K562 (cell line): ENCODE measurements around the gene PALLD. TPM values are rescaled to one million over a fixed set of nuclear protein-coding genes. Genes with fewer than 3 reads are reported as not detected.

Source experiments
- ATAC-seq: fragments of 200-7000 bp; cut with Tn5 transposase; 3 replicates; pipeline ENCODE4 v1.9.1; 2020; ENCODE audit warnings: moderate library complexity
- BruUV-seq: library from RNA; stranded (reverse); fragments of 400-500 nt; replicated peaks from 2 replicates; lab custom pipeline; 2021; lab: Mats Ljungman, UMichigan
- CTCF ChIA-PET: fragments of 300-600 bp; formaldehyde crosslinking; extraction: SDS; loops from one replicate; lab custom pipeline; 2021; ENCODE audit warnings: low intra/inter-chr PET ratio; lab: Yijun Ruan, JAX
- POLR2A ChIA-PET: fragments of 300-600, 350-650 bp; sonication (Branson Sonifier 250); formaldehyde crosslinking; extraction: SDS; loops from one replicate; lab custom pipeline; 2021; ENCODE audit warnings: antibody characterized with exemption, inconsistent platforms; lab: Yijun Ruan, JAX
- DNase-seq, 4 experiments: peaks; one replicate each; pipeline versions ENCODE4 v3.0.0 to v3.0.0-alpha.2; 2011 to 2018; ENCODE audit warnings: low spot score in 3 of 4, mixed read lengths in 3 of 4; ENCODE audit errors: extremely low read depth in 1 of 4
- FAIRE-seq: peaks from 2 replicates; lab custom pipeline; 2011; peaks lifted over from hg19 to GRCh38; lab: Jason Lieb, UNC
- H2AFZ ChIP-seq: 2 replicates; pipeline ENCODE4 v1.6.0; 2011; ENCODE audit warnings: low read depth, low read length, control low read depth, inconsistent platforms
- H3K27ac ChIP-seq: fragments of 200-600 bp; 3 replicates; pipeline ENCODE4 v1.8.0; 2011; ENCODE audit warnings: low read depth, mild to moderate bottlenecking, control low read depth, inconsistent platforms, low read length, moderate library complexity, mixed read lengths; ENCODE audit errors: extremely low read depth
- H3K27me3 ChIP-seq, 2 experiments: fragments of 300-600 bp in 1 of 2; 2 replicates in 1 of 2; 3 replicates in 1 of 2; pipeline versions ENCODE4 v1.6.0 to v1.8.0; 2011; ENCODE audit warnings: inconsistent platforms in 2 of 2, low read length in 2 of 2, mild to moderate bottlenecking in 1 of 2, mixed read lengths in 1 of 2, moderate library complexity in 1 of 2; ENCODE audit not compliant: control insufficient read depth in 2 of 2, insufficient read depth in 2 of 2
- H3K36me3 ChIP-seq: fragments of 300-600 bp; 3 replicates; pipeline ENCODE4 v1.8.0; 2011; ENCODE audit warnings: mild to moderate bottlenecking, low read length, inconsistent platforms; ENCODE audit not compliant: control insufficient read depth, insufficient read depth
- H3K4me1 ChIP-seq, 2 experiments: fragments of 200-600 bp in 1 of 2; replicated peaks in 1 of 2; 2 replicates in 1 of 2; 3 replicates in 1 of 2; pipeline versions ENCODE4 v1.5.1 to v1.8.0; 2011; ENCODE audit warnings: inconsistent platforms in 2 of 2, low read length in 2 of 2, mild to moderate bottlenecking in 1 of 2, mixed read lengths in 1 of 2, moderate library complexity in 1 of 2; ENCODE audit not compliant: control insufficient read depth in 2 of 2, insufficient read depth in 2 of 2
- H3K4me2 ChIP-seq: 2 replicates; pipeline ENCODE4 v1.6.1; 2011; ENCODE audit warnings: low read length, control low read depth, inconsistent platforms, mixed read lengths; ENCODE audit not compliant: insufficient read depth
- H3K4me3 ChIP-seq: fragments of 200-600 bp; sonication (generic), shearing (Covaris generic); 2 replicates; pipeline ENCODE4 v1.5.1; 2016; ENCODE audit warnings: control low read depth, inconsistent platforms
- H3K79me2 ChIP-seq: fragments of 200-600 bp; 3 replicates; pipeline ENCODE4 v1.8.0; 2011; ENCODE audit warnings: low read length, inconsistent platforms; ENCODE audit not compliant: control insufficient read depth, insufficient read depth
- H3K9ac ChIP-seq, 2 experiments: 2 replicates each; pipeline versions ENCODE4 v1.6.0 to v1.6.1; 2011; ENCODE audit warnings: low read depth in 2 of 2, low read length in 2 of 2, control low read depth in 1 of 2, inconsistent platforms in 1 of 2, mild to moderate bottlenecking in 1 of 2, mixed read lengths in 1 of 2; ENCODE audit not compliant: insufficient read depth in 1 of 2
- H3K9me1 ChIP-seq: one replicate; pipeline ENCODE4 v1.6.0; 2011; ENCODE audit warnings: inconsistent platforms, mild to moderate bottlenecking, low read length, moderate library complexity; ENCODE audit not compliant: control insufficient read depth, insufficient read depth
- H3K9me3 ChIP-seq: replicated peaks from 2 replicates; pipeline ENCODE4 v1.5.1; 2011; ENCODE audit warnings: low read depth, low read length, inconsistent platforms; ENCODE audit not compliant: control insufficient read depth, insufficient read depth
- H4K20me1 ChIP-seq: replicated peaks from 2 replicates; pipeline ENCODE4 v1.6.1; 2011; ENCODE audit warnings: low read length, inconsistent platforms, mixed read lengths; ENCODE audit not compliant: control insufficient read depth, insufficient read depth
- MCM3 ChIP-seq: fragments of 450-650 bp; IDR thresholded peaks from 2 replicates; pipeline ENCODE4 v1.6.1; 2016
- RBM39 ChIP-seq: fragments of 200-400 bp; formaldehyde crosslinking; optimal IDR thresholded peaks from 2 replicates; pipeline ENCODE3; 2018; ENCODE audit warnings: low read depth, low read length
- XRCC4 ChIP-seq: IDR thresholded peaks from one replicate; pipeline ENCODE4 v1.6.1; 2011; ENCODE audit not compliant: insufficient read depth, insufficient read length; ENCODE audit errors: extremely low read depth
- ZNF263 ChIP-seq: sonication (generic); formaldehyde crosslinking; IDR thresholded peaks from 2 replicates; pipeline ENCODE4 v1.8.0; 2022; ENCODE audit warnings: mild to moderate bottlenecking, missing genetic modification reagents, borderline replicate concordance
- WGBS: fragments of 100-300 bp; shearing (Covaris generic); methylation state at CpG from one replicate; pipeline ENCODE4 v1.1.6; 2016; ENCODE audit warnings: low coverage, mixed read lengths; ENCODE audit not compliant: insufficient coverage; ENCODE audit errors: missing lambda C conversion rate; 5-methylcytosine and 5-hydroxymethylcytosine counted together
- in situ Hi-C: fragments of 300-500 bp; cut with MboI; formaldehyde crosslinking; loops from 4 replicates; pipeline ENCODE4 v1.15.0; 2018; ENCODE audit warnings: inconsistent platforms, mixed read lengths
- intact Hi-C: fragments of 100-400 bp; cut with micrococcal nuclease; formaldehyde crosslinking; loops from 2 replicates; pipeline ENCODE4 v1.14.2; 2022
- polyA plus RNA-seq, 8 experiments: library from polyadenylated mRNA; depleted of rRNA in 4 of 8; stranded (reverse) in 5 of 8; unstranded in 3 of 8; fragments of >200 nt; fragmentation: Nextera tagmentation in 2 of 8; fragmentation: Illumina TruSeq in 1 of 8; extraction: Ambion mirVana in 2 of 8; extraction: Trizol in 1 of 8; gene quantifications; 2 replicates each; pipeline versions ENCODE4 v1.2.1 to v1.2.3, GENCODE V29; 2011 to 2014; ENCODE audit warnings: inconsistent platforms in 1 of 8, missing spikeins in 1 of 8
- total RNA-seq, 7 experiments: library from RNA; depleted of rRNA in 6 of 7; stranded (reverse); fragments of >200 nt in 6 of 7; fragmentation: Illumina TruSeq in 2 of 7; extraction: Trizol in 2 of 7; gene quantifications; 2 replicates each; pipeline versions ENCODE4 v1.2.1 to v1.2.3, GENCODE V29; 2011 to 2021; ENCODE audit warnings: low replicate concordance in 1 of 7
- TF ChIP-seq, protein P1 (sequence below): sonication (generic); formaldehyde crosslinking; IDR thresholded peaks from 2 replicates; pipeline ENCODE4 v1.4.0; 2020; ENCODE audit warnings: mild to moderate bottlenecking, missing genetic modification reagents

Gene PALLD
- total and polyA plus RNA-seq, 9 of the 15 experiments (the other 6 are each of a cell fraction or from before 2014, with no cell fraction given) = 0.01 to 0.35 (median 0.06) TPM; not detected in 3

- DNase-seq (no peak), FAIRE-seq (no peak), ATAC-seq (no peak)
- no peak overlapping the region for H3K9ac ChIP-seq
- no peak overlapping the region for H3K27ac ChIP-seq
- CTCF ChIA-PET = no interaction called here
- H2AFZ ChIP-seq = no peak overlapping the region
- H3K79me2 ChIP-seq = no peaks in the 10 kb centered on the region
- H3K4me3 ChIP-seq = no peak overlapping the region
- POLR2A ChIA-PET = no interaction called here
- no peak for TF ChIP-seq MCM3
- no peak for TF ChIP-seq XRCC4
- TF ChIP-seq, protein P1, sequence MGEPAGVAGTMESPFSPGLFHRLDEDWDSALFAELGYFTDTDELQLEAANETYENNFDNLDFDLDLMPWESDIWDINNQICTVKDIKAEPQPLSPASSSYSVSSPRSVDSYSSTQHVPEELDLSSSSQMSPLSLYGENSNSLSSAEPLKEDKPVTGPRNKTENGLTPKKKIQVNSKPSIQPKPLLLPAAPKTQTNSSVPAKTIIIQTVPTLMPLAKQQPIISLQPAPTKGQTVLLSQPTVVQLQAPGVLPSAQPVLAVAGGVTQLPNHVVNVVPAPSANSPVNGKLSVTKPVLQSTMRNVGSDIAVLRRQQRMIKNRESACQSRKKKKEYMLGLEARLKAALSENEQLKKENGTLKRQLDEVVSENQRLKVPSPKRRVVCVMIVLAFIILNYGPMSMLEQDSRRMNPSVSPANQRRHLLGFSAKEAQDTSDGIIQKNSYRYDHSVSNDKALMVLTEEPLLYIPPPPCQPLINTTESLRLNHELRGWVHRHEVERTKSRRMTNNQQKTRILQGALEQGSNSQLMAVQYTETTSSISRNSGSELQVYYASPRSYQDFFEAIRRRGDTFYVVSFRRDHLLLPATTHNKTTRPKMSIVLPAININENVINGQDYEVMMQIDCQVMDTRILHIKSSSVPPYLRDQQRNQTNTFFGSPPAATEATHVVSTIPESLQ (CRISPR knock-in tag) = no peak
- no peak for TF ChIP-seq ZNF263
- WGBS = 0% methylated on average over 2 of the region's 2 CpGs
- no peaks in the 10 kb centered on the region for H3K36me3 ChIP-seq
- no peaks in the 10 kb centered on the region for H3K9me3 ChIP-seq
- in situ Hi-C loops = no loop called here
- H3K4me1 ChIP-seq = no peaks in the 10 kb centered on the region
- intact Hi-C loops = no loop called here
- H3K4me2 ChIP-seq = no peak overlapping the region
- H3K9me1 ChIP-seq = no peaks in the 10 kb centered on the region
- no peaks in the 10 kb centered on the region for H3K27me3 ChIP-seq
- no peaks in the 10 kb centered on the region for H4K20me1 ChIP-seq
- BruUV-seq = no TSS peak
These were observed 396.4 kb downstream of the PALLD start for GRCh38 chr4:168893205-168893604.

GRCh38 chr4:168893807-168894206 is 397.0 kb downstream of the PALLD start:
- no peaks in the 10 kb centered on the region for H3K27me3 ChIP-seq
- no peak for ATAC-seq
- no peaks in the 10 kb centered on the region for H4K20me1 ChIP-seq
- no peaks in the 10 kb centered on the region for H3K36me3 ChIP-seq
- H3K4me1 ChIP-seq = no peaks in the 10 kb centered on the region
- CTCF ChIA-PET = no interaction called here
- POLR2A ChIA-PET = no interaction called here
- no peak overlapping the region for H2AFZ ChIP-seq
- H3K27ac ChIP-seq = no peak overlapping the region
- H3K9me3 ChIP-seq = no peaks in the 10 kb centered on the region
- 24% methylated on average over 3 of the region's 3 CpGs for WGBS
- intact Hi-C loops = no loop called here
- H3K9ac ChIP-seq = no peak overlapping the region
- no TSS peak for BruUV-seq
- H3K9me1 ChIP-seq = no peaks in the 10 kb centered on the region
- no peaks in the 10 kb centered on the region for H3K79me2 ChIP-seq
- no peak overlapping the region for H3K4me2 ChIP-seq
- H3K4me3 ChIP-seq = no peak overlapping the region
- no peak for FAIRE-seq
- DNase-seq = no peak
- in situ Hi-C loops = no loop called here
- no peak for TF ChIP-seq RBM39
